Gastroesophageal sphincter (tissue), 3 donors: ENCODE measurements around the gene PCAT7.

Source experiments
- EP300 ChIP-seq: sonication (generic); formaldehyde crosslinking; IDR thresholded peaks from one replicate; pipeline ENCODE4 v1.6.1; 2017; ENCODE audit warnings: antibody characterized with exemption, mild to moderate bottlenecking
- POLR2A ChIP-seq, 2 donors: fragments of 450-650 bp; IDR thresholded peaks; one replicate each; pipeline ENCODE4 v1.6.1; 2017; ENCODE audit warnings: antibody characterized with exemption in 2 of 2, mild to moderate bottlenecking in 2 of 2, moderate library complexity in 1 of 2
- TF ChIP-seq, protein P1 (sequence below), 4 experiments: fragments of 200-600 bp in 2 of 4; fragments of 450-650 bp in 2 of 4; sonication (generic) in 1 of 4; IDR thresholded peaks; one replicate each; pipeline ENCODE4 v1.5.1; 2017 to 2019; ENCODE audit warnings: antibody characterized with exemption in 4 of 4, mild to moderate bottlenecking in 2 of 4, moderate library complexity in 2 of 4

GRCh38 chr9:94584555-94584954 lies 29.7 kb downstream of the PCAT7 start:
- TF ChIP-seq, protein P1, sequence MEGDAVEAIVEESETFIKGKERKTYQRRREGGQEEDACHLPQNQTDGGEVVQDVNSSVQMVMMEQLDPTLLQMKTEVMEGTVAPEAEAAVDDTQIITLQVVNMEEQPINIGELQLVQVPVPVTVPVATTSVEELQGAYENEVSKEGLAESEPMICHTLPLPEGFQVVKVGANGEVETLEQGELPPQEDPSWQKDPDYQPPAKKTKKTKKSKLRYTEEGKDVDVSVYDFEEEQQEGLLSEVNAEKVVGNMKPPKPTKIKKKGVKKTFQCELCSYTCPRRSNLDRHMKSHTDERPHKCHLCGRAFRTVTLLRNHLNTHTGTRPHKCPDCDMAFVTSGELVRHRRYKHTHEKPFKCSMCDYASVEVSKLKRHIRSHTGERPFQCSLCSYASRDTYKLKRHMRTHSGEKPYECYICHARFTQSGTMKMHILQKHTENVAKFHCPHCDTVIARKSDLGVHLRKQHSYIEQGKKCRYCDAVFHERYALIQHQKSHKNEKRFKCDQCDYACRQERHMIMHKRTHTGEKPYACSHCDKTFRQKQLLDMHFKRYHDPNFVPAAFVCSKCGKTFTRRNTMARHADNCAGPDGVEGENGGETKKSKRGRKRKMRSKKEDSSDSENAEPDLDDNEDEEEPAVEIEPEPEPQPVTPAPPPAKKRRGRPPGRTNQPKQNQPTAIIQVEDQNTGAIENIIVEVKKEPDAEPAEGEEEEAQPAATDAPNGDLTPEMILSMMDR (IDR thresholded peaks at IDR 0.05), result no peak
- TF ChIP-seq POLR2A (IDR thresholded peaks at IDR 0.05) (no peak), EP300 (no peak)
